ENCODE data around the gene UNC5CL. TPM values are rescaled to one million over a fixed set of nuclear protein-coding genes. Genes with fewer than 3 reads are reported as not detected.
A peak's percentile ranks its signal among the peaks of the same experiment; 100 is the strongest.

Gene UNC5CL
- total and polyA plus RNA-seq, 8 donors, result 2.3 to 84.8 (median 13.1) TPM

GRCh38 chr6:41083072-41083471, 44.1 kb upstream of the UNC5CL start:
- Histone ChIP-seq H3K4me1 (peaks cover 0 to 26% (median 13%) of the 10 kb centered on the region in 4 donors), H3K36me3 (peaks cover 40 to 88% (median 76%) of the 10 kb centered on the region in 4 donors), H3K27me3 (no peaks in the 10 kb centered on the region), H3K4me3 (no peak overlapping the region), H3K9me3 (no peaks in the 10 kb centered on the region), H3K27ac (no peak overlapping the region)
- intact Hi-C loops (cut with DNase I; ENCODE audit: low total_unique reads), result no loop called here
- TF ChIP-seq POLR2A (IDR thresholded peaks at IDR 0.05) (no peak), CTCF (IDR thresholded peaks at IDR 0.05) (no peak), EP300 (IDR thresholded peaks at IDR 0.05) (no peak), POLR2AphosphoS5 (IDR thresholded peaks at IDR 0.05) (no peak)
- DNase-seq, result no peak

GRCh38 chr6:41080621-41081020, 41.6 kb upstream of the UNC5CL start:
- TF ChIP-seq POLR2A (IDR thresholded peaks at IDR 0.05) (no peak), POLR2AphosphoS5 (IDR thresholded peaks at IDR 0.05) (no peak), EP300 (IDR thresholded peaks at IDR 0.05) (no peak), CTCF (IDR thresholded peaks at IDR 0.05) (no peak)
- no peaks in the 10 kb centered on the region for H3K27me3 ChIP-seq
- intact Hi-C loops (cut with DNase I; ENCODE audit: low total_unique reads), result no loop called here
- peaks cover under 1 to 47% (median 31%) of the 10 kb centered on the region in 4 donors for H3K4me1 ChIP-seq
- no peaks in the 10 kb centered on the region for H3K9me3 ChIP-seq
- H3K36me3 ChIP-seq, result peaks cover 34 to 67% (median 58%) of the 10 kb centered on the region in 4 donors
- no peak overlapping the region for H3K4me3 ChIP-seq
- peak overlapping the region in 1 of 5 donors; percentile 1 for H3K27ac ChIP-seq
- no peak for DNase-seq
- WGBS, 5 donors, result 77 to 90% (median 82%) methylated on average over 2 of the region's 2 CpGs

- Histone ChIP-seq H3K27ac (no peak overlapping the region), H3K27me3 (no peaks in the 10 kb centered on the region), H3K4me1 (peaks cover 16 to 61% (median 46%) of the 10 kb centered on the region in 4 donors), H3K9me3 (no peaks in the 10 kb centered on the region), H3K4me3 (no peak overlapping the region), H3K36me3 (peaks cover 18 to 51% (median 43%) of the 10 kb centered on the region in 4 donors)
- intact Hi-C loops (cut with DNase I; ENCODE audit: low total_unique reads), result no loop called here
- no peak for TF ChIP-seq POLR2AphosphoS5 (IDR thresholded peaks at IDR 0.05)
- TF ChIP-seq CTCF (IDR thresholded peaks at IDR 0.05), result no peak
- no peak for TF ChIP-seq POLR2A (IDR thresholded peaks at IDR 0.05)
- no peak for TF ChIP-seq EP300 (IDR thresholded peaks at IDR 0.05)
- WGBS, 5 donors, result 80 to 94% (median 87%) methylated on average over 1 of the region's 1 CpG
- DNase-seq, result no peak
Observed at GRCh38 chr6:41079080-41079479, 40.1 kb upstream of the UNC5CL start.

- Histone ChIP-seq H3K9me3 (no peaks in the 10 kb centered on the region), H3K36me3 (peaks cover 13 to 44% (median 34%) of the 10 kb centered on the region in 4 donors), H3K4me1 (peaks cover 17 to 55% (median 41%) of the 10 kb centered on the region in 4 donors), H3K4me3 (no peak overlapping the region), H3K27ac (no peak overlapping the region), H3K27me3 (no peaks in the 10 kb centered on the region)
- WGBS, 5 donors, result 82 to 89% (median 83%) methylated on average over 3 of the region's 3 CpGs
- intact Hi-C loops (cut with DNase I; ENCODE audit: low total_unique reads), result no loop called here
- no peak for DNase-seq
- no peak for TF ChIP-seq CTCF (IDR thresholded peaks at IDR 0.05)
- no peak for TF ChIP-seq EP300 (IDR thresholded peaks at IDR 0.05)
- TF ChIP-seq POLR2AphosphoS5 (IDR thresholded peaks at IDR 0.05), result no peak
- TF ChIP-seq POLR2A (IDR thresholded peaks at IDR 0.05), result no peak
Observed at GRCh38 chr6:41078101-41078500, 39.1 kb upstream of the UNC5CL start.
